ENCODE data around the gene SLC1A6.
"Not testable (repeated sequence)": the region's sequence is repeated elsewhere in the genome, so short reads cannot be mapped to it uniquely, and the experiment has no call there.

Gene SLC1A6

DNA sequence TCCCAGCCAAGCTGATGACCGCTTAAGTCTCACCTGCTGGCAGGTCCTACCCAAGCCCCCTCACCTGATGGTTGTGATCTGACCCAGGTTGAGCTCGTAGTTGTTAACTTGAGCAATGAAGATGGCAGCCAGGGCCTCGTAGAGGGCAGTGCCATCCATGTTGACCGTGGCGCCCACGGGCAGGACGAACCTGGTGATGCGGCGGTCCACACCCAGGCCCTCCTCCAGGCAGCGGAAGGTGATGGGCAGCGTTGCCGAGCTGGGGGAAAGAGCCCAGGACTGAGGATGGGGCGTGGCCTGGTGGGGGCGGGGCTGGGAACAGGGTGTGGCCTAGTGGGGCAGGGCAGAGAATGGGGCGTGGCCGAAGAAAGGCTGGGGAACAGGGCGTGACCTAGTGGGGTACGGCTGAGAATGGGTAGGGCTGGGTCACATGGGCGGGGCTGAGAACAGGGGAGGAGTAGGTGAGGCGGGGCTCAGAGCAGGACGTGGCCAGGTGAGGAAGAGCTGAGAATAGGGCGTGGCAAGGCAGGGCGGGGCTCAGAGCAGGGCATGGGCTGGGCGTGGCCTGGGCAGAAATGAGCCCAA, 25.5 kb downstream of the SLC1A6 start:
- no peaks in the 10 kb centered on the region for H3K4me1 ChIP-seq (ENCODE audit: control insufficient read depth, insufficient read depth, low read length)
- no peak overlapping the region for H3K4me3 ChIP-seq (ENCODE audit: low read length)
- H3K9ac ChIP-seq (ENCODE audit: low read length), result no peak overlapping the region
- DNase-seq (ENCODE audit: low read depth), result no peak
- no peaks in the 10 kb centered on the region for H3K36me3 ChIP-seq (ENCODE audit: control insufficient read depth, insufficient read depth, low read length, severe bottlenecking)
- H3K9me3 ChIP-seq (ENCODE audit: control insufficient read depth, low read length), result peaks cover 18% of the 10 kb centered on the region
- no peaks in the 10 kb centered on the region for H3K27me3 ChIP-seq (replicated peaks; ENCODE audit: control insufficient read depth, insufficient read depth, low read length)

GRCh38 chr19:14952767-14953166, 26.9 kb downstream of the SLC1A6 start:
- H3K4me3 ChIP-seq (ENCODE audit: low read length), result no peak overlapping the region
- DNase-seq (ENCODE audit: low read depth), result no peak

DNA sequence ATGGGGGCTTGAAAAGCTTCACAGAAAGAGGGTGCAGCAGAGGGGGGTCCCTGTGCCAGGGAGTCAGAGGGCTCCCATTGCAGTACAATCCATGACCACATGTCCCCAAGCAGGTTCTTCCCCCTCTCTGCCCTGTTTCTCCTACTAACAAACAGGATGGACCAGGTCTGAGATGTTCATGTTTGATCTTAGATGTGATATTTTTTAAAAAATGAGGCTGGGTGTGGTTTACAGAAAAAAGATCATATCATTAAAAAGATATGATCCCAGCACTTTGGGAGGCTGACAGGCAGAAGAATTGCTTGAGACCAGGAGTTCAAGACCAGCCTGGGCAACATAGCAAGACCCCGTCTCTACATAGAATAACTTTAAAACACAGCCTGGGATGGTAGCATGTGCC, 29.2 kb downstream of the SLC1A6 start:
- Histone ChIP-seq H3K9me3 (ENCODE audit: control insufficient read depth, low read length) (peaks cover 3% of the 10 kb centered on the region), H3K27me3 (replicated peaks; ENCODE audit: control insufficient read depth, insufficient read depth, low read length) (no peaks in the 10 kb centered on the region), H3K36me3 (ENCODE audit: control insufficient read depth, insufficient read depth, low read length, severe bottlenecking) (no peaks in the 10 kb centered on the region), H3K4me3 (ENCODE audit: low read length) (no peak overlapping the region), H3K4me1 (ENCODE audit: control insufficient read depth, insufficient read depth, low read length) (no peaks in the 10 kb centered on the region), H3K9ac (ENCODE audit: low read length) (no peak overlapping the region)
- no peak for DNase-seq (ENCODE audit: low read depth)

More at GRCh38 chr19:14952767-14953166, 26.9 kb downstream of the SLC1A6 start:
- no peaks in the 10 kb centered on the region for H3K27me3 ChIP-seq (replicated peaks; ENCODE audit: control insufficient read depth, insufficient read depth, low read length)
- H3K9me3 ChIP-seq (ENCODE audit: control insufficient read depth, low read length), result peaks cover 10% of the 10 kb centered on the region
- no peaks in the 10 kb centered on the region for H3K4me1 ChIP-seq (ENCODE audit: control insufficient read depth, insufficient read depth, low read length)
- H3K36me3 ChIP-seq (ENCODE audit: control insufficient read depth, insufficient read depth, low read length, severe bottlenecking), result no peaks in the 10 kb centered on the region
- H3K9ac ChIP-seq (ENCODE audit: low read length), result no peak overlapping the region

DNA sequence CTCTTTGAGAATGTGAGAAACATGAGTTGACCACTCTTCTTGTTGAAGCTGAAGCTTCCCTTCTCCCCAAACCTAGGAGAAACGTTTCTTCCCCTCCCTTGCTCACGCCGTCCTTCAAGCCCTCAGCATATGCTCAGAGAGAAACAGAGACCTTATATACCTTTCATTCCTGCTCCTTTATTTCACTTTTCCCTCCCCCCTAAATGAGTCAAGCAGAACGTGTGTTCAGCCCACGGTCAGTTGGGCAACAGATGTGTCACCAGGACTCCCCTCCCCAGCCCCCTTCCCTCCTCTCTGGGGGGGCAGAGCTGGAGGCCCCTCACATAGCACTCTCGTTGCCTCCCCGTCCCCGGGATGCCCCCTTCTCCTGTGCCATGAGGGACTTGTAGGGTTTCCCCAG, 29.8 kb downstream of the SLC1A6 start:
- H3K27me3 ChIP-seq (replicated peaks; ENCODE audit: control insufficient read depth, insufficient read depth, low read length), result no peaks in the 10 kb centered on the region
- H3K4me3 ChIP-seq (ENCODE audit: low read length), result no peak overlapping the region
- no peaks in the 10 kb centered on the region for H3K4me1 ChIP-seq (ENCODE audit: control insufficient read depth, insufficient read depth, low read length)
- no peak overlapping the region for H3K9ac ChIP-seq (ENCODE audit: low read length)
- H3K9me3 ChIP-seq (ENCODE audit: control insufficient read depth, low read length), result peaks cover 3% of the 10 kb centered on the region
- no peaks in the 10 kb centered on the region for H3K36me3 ChIP-seq (ENCODE audit: control insufficient read depth, insufficient read depth, low read length, severe bottlenecking)
- DNase-seq (ENCODE audit: low read depth), result no peak

DNA sequence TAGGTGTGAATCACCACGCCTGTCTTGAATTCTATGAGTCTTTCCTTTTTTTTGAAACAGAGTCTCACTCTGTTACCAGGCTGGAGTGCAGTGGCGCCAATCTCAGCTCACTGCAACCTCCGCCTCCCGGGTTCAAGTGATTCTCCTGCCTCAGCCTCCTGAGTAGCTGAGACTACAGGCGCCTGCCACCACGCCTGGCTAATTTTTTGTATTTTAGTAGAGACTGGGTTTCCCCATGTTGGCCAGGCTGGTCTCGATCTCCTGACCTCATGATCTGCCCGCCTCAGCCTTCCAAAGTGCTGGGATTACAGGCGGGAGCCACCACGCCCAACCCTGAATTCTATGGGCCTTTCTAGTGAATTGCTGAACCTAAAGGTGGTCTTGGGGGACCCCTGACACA, 30.3 kb downstream of the SLC1A6 start:
- not testable (repeated sequence) for H3K36me3 ChIP-seq (ENCODE audit: control insufficient read depth, insufficient read depth, low read length, severe bottlenecking); H3K9ac ChIP-seq (ENCODE audit: low read length); H3K4me1 ChIP-seq (ENCODE audit: control insufficient read depth, insufficient read depth, low read length); H3K4me3 ChIP-seq (ENCODE audit: low read length); H3K9me3 ChIP-seq (ENCODE audit: control insufficient read depth, low read length); DNase-seq (ENCODE audit: low read depth); H3K27me3 ChIP-seq (replicated peaks; ENCODE audit: control insufficient read depth, insufficient read depth, low read length)

DNA sequence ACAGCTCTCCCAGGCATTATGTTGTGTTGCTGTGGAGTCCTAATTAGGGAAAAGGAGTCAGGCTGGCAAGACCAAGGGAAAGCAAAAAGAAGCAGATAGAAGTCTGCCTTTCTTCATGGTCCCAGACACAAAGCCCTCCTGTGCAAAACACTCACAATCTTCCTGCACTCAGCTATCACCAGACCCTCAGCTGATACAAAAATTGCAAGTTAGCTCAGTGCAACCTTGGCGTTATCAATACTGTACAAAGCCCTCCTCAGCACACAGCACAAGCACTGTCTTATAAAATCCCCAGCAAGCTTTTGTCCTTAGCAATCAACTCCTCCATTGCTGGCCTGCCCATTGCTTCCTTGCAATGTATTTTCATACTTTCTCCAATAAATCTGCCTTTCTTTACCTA, 35.2 kb downstream of the SLC1A6 start:
- no peak for DNase-seq (ENCODE audit: low read depth)

GRCh38 chr19:14943601-14944000, 36.1 kb downstream of the SLC1A6 start:
- peak; percentile 27 for DNase-seq (ENCODE audit: low read depth)
- H3K27me3 ChIP-seq (replicated peaks; ENCODE audit: control insufficient read depth, insufficient read depth, low read length), result no peaks in the 10 kb centered on the region
- H3K9me3 ChIP-seq (ENCODE audit: control insufficient read depth, low read length), result no peaks in the 10 kb centered on the region
- peaks cover 3% of the 10 kb centered on the region for H3K4me1 ChIP-seq (ENCODE audit: control insufficient read depth, insufficient read depth, low read length)
- H3K36me3 ChIP-seq (ENCODE audit: control insufficient read depth, insufficient read depth, low read length, severe bottlenecking), result no peaks in the 10 kb centered on the region
- no peak overlapping the region for H3K9ac ChIP-seq (ENCODE audit: low read length)
- no peak overlapping the region for H3K4me3 ChIP-seq (ENCODE audit: low read length)

More for the DNA sequence above, 35.2 kb downstream of the SLC1A6 start:
- Histone ChIP-seq H3K27me3 (replicated peaks; ENCODE audit: control insufficient read depth, insufficient read depth, low read length) (no peaks in the 10 kb centered on the region), H3K4me1 (ENCODE audit: control insufficient read depth, insufficient read depth, low read length) (peaks cover 3% of the 10 kb centered on the region), H3K9ac (ENCODE audit: low read length) (no peak overlapping the region), H3K4me3 (ENCODE audit: low read length) (no peak overlapping the region), H3K36me3 (ENCODE audit: control insufficient read depth, insufficient read depth, low read length, severe bottlenecking) (no peaks in the 10 kb centered on the region), H3K9me3 (ENCODE audit: control insufficient read depth, low read length) (no peaks in the 10 kb centered on the region)

GRCh38 chr19:14941189-14941588, 38.5 kb downstream of the SLC1A6 start, which contains the start of gene OR7C2:
Gene OR7C2, plus strand, starts transcription at chr19:14941489. Its CDS starts 0 bp downstream, at chr19:14941489.
- Histone ChIP-seq H3K4me3 (ENCODE audit: low read length) (no peak within 1 kb of the TSS), H3K9ac (ENCODE audit: low read length) (no peak within 1 kb of the TSS), H3K27me3 (replicated peaks; ENCODE audit: control insufficient read depth, insufficient read depth, low read length) (no peaks in the 10 kb centered on the region), H3K36me3 (ENCODE audit: control insufficient read depth, insufficient read depth, low read length, severe bottlenecking) (no peaks in the 10 kb centered on the region), H3K9me3 (ENCODE audit: control insufficient read depth, low read length) (no peaks in the 10 kb centered on the region), H3K4me1 (ENCODE audit: control insufficient read depth, insufficient read depth, low read length) (peaks cover 3% of the 10 kb centered on the region)
- DNase-seq (ENCODE audit: low read depth), result no peak

- Histone ChIP-seq H3K27me3 (replicated peaks; ENCODE audit: control insufficient read depth, insufficient read depth, low read length) (no peaks in the 10 kb centered on the region), H3K4me1 (ENCODE audit: control insufficient read depth, insufficient read depth, low read length) (peaks cover 3% of the 10 kb centered on the region), H3K9ac (ENCODE audit: low read length) (no peak overlapping the region), H3K9me3 (ENCODE audit: control insufficient read depth, low read length) (no peaks in the 10 kb centered on the region), H3K4me3 (ENCODE audit: low read length) (no peak overlapping the region), H3K36me3 (ENCODE audit: control insufficient read depth, insufficient read depth, low read length, severe bottlenecking) (no peaks in the 10 kb centered on the region)
- no peak for DNase-seq (ENCODE audit: low read depth)
Observed at GRCh38 chr19:14940266-14940665, 39.4 kb downstream of the SLC1A6 start.

DNA sequence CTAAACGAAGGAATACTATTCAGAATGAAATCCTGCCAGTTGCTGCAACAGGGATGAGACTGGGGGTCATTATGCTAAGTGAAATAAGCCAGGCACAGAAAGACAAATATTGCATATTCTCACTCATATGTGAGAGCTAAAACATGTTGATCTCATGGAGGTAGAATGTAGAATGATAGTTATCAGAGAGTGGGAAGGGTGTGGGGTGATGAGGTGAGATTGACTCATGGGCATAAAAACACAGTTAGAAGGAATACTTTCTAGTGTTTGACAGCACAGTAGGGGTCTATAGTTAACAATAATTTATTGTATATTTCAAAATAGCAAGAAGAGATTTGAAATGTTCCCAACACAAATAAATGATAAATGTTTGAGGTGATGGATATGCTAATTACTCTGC, 46.2 kb downstream of the SLC1A6 start:
- Histone ChIP-seq H3K4me1 (ENCODE audit: control insufficient read depth, insufficient read depth, low read length) (no peaks in the 10 kb centered on the region), H3K36me3 (ENCODE audit: control insufficient read depth, insufficient read depth, low read length, severe bottlenecking) (no peaks in the 10 kb centered on the region), H3K27me3 (replicated peaks; ENCODE audit: control insufficient read depth, insufficient read depth, low read length) (no peaks in the 10 kb centered on the region), H3K4me3 (ENCODE audit: low read length) (no peak overlapping the region), H3K9me3 (ENCODE audit: control insufficient read depth, low read length) (peaks cover 7% of the 10 kb centered on the region), H3K9ac (ENCODE audit: low read length) (no peak overlapping the region)
- no peak for DNase-seq (ENCODE audit: low read depth)

DNA sequence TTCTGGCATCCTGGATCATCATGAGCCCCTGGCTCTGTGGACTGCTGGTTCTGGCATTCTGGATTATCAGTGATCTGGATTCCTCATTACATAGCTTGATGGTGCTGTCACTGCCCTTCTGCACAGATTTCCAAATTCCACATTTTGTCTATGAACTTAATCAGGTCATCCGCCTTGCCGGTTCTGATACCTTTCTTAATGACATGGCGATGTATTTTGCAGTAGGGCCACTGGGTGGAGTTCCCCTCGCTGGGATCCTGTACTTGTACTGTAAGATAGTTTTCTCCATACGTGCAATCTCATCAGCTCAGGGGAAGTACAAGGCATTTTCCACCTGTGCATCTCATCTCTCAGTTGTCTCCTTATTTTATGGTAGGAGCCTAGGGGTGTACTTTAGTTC, 62.8 kb downstream of the SLC1A6 start:
- Histone ChIP-seq H3K9me3 (ENCODE audit: control insufficient read depth, low read length) (peaks cover 9% of the 10 kb centered on the region), H3K36me3 (ENCODE audit: control insufficient read depth, insufficient read depth, low read length, severe bottlenecking) (no peaks in the 10 kb centered on the region), H3K4me1 (ENCODE audit: control insufficient read depth, insufficient read depth, low read length) (no peaks in the 10 kb centered on the region), H3K4me3 (ENCODE audit: low read length) (no peak overlapping the region), H3K27me3 (replicated peaks; ENCODE audit: control insufficient read depth, insufficient read depth, low read length) (no peaks in the 10 kb centered on the region), H3K9ac (ENCODE audit: low read length) (no peak overlapping the region)
- DNase-seq (ENCODE audit: low read depth), result no peak

DNA sequence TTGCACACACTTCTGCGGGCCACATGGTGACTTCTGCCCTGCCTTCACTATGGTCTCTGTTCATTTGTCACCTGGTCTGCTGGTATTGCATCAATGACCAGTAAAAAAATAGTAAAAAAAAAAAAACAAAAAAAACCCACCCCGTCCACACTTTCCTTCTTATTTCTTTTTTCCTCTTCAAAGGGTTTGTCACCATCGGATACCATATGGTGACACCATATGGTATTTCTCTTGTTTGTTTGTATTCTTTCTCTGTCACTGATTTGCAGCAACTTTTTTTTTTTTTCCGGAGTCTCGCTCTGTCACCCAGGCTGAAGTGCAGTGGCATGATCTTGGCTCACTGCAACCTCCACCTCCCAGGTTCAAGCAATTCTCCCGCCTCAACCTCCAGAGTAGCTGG, 64.5 kb downstream of the SLC1A6 start:
- no peaks in the 10 kb centered on the region for H3K27me3 ChIP-seq (replicated peaks; ENCODE audit: control insufficient read depth, insufficient read depth, low read length)
- DNase-seq (ENCODE audit: low read depth), result no peak
- H3K4me1 ChIP-seq (ENCODE audit: control insufficient read depth, insufficient read depth, low read length), result no peaks in the 10 kb centered on the region
- no peaks in the 10 kb centered on the region for H3K36me3 ChIP-seq (ENCODE audit: control insufficient read depth, insufficient read depth, low read length, severe bottlenecking)
- no peak overlapping the region for H3K9ac ChIP-seq (ENCODE audit: low read length)
- H3K4me3 ChIP-seq (ENCODE audit: low read length), result no peak overlapping the region
- peaks cover 9% of the 10 kb centered on the region for H3K9me3 ChIP-seq (ENCODE audit: control insufficient read depth, low read length)
